AG04449 (cell line): ENCODE data around the gene FAM89B.

Experiments used
- CTCF ChIA-PET: fragments of 350-600 bp; formaldehyde crosslinking; extraction: SDS; loops from one replicate; lab custom pipeline; 2021; ENCODE audit warnings: antibody characterized with exemption; lab: Yijun Ruan, JAX
- POLR2A ChIA-PET: fragments of 400-600, 350-600 bp; formaldehyde crosslinking; extraction: SDS; loops from one replicate; lab custom pipeline; 2020; ENCODE audit warnings: antibody characterized with exemption, inconsistent platforms; lab: Yijun Ruan, JAX
- DNase-seq: peaks from one replicate; pipeline ENCODE4 v3.0.0-alpha.2; 2010; ENCODE audit warnings: low read depth, low spot score
- H3K4me3 ChIP-seq: 2 replicates; pipeline ENCODE4 v1.5.1; 2011; ENCODE audit warnings: low read depth, mild to moderate bottlenecking, control low read depth, low read length
- CTCF ChIP-seq: IDR thresholded peaks from one replicate; pipeline ENCODE4 v1.5.1; 2011; ENCODE audit warnings: mild to moderate bottlenecking, moderate library complexity, low read length, control low read depth, inconsistent platforms; ENCODE audit not compliant: insufficient read depth; ENCODE audit errors: missing control alignments

Gene FAM89B

GRCh38 chr11:65532388-65533064 lies 39.8 kb upstream of the FAM89B start:
- POLR2A ChIA-PET = no interaction called here
- DNase-seq = no peak
- CTCF ChIA-PET = interaction anchor here (1.2 to 5.6 kb wide), 2 partner anchors 9 to 16 kb away, joined by 3 to 65 read pairs; no protein-coding TSS in a partner anchor
- TF ChIP-seq CTCF = no peak
- H3K4me3 ChIP-seq = no peak overlapping the region

- no peak overlapping the region for H3K4me3 ChIP-seq
- ChIA-PET CTCF (no interaction called here), POLR2A (interaction anchor here (1.9 kb wide), 1 partner anchor 10 kb away, joined by 6 read pairs; the partner anchor contains the start of gene SCYL1)
- no peak for DNase-seq
- no peak for TF ChIP-seq CTCF
Observed at GRCh38 chr11:65535102-65535501, 37.2 kb upstream of the FAM89B start.

DNA sequence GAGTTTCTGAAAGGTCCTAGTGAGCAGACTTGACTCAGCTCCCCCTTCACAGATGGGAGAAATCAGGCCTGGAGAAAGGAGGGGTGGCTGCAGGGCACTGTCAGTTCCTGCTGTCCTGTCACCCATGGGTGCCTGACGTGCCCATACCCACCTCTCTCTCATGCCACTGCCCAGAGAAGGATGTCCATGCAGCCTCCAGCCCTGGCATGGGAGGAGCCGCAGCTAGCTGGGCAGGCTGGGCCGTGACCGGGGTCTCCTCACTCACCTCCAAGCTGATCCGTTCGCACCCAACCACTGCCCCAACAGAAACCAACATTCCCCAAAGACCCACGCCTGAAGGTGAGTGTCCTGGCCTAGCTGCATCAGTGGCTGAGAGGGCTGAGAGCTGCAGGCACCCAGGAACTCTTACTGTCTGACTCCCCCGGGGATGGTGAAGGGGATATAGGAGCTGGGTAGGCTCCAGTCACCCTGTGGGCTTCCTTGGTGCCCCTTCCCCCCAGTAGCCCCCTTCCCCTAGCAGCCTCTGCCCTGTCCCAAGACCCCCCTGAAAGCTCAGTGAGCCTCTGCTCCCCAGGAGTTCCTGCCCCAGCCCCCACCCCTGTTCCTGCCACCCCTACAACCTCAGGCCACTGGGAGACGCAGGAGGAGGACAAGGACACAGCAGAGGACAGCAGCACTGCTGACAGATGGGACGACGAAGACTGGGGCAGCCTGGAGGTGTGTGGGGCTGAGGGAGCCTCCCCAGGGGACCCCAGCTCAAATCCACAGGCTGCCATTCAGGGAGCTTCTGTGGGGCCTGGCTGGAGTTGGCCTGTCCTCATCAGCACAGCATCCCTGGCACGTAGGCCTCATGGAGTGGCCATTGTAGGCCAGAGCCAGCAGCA lies 35.7 kb upstream of the FAM89B start:
- H3K4me3 ChIP-seq = no peak overlapping the region
- no peak for DNase-seq
- ChIA-PET CTCF (interaction anchor here (0.9 to 10.0 kb wide), 4 partner anchors 11 to 55 kb away, joined by 3 to 182 read pairs (median 4); partner anchors contain the start of genes FAM89B and KCNK7), POLR2A (interaction anchor here (0.6 to 1.9 kb wide), 5 partner anchors 12 to 97 kb away, joined by 3 to 6 read pairs (median 4); partner anchors contain the start of genes SCYL1 and ZNRD2)
- TF ChIP-seq CTCF = no peak

- DNase-seq = no peak
- H3K4me3 ChIP-seq = no peak overlapping the region
- POLR2A ChIA-PET = interaction anchor here (0.6 to 1.8 kb wide), 3 partner anchors 22 to 97 kb away, joined by 4 to 5 read pairs (median 4); partner anchors contain the start of gene ZNRD2
- CTCF ChIA-PET = interaction anchor here (0.9 to 10.0 kb wide), 3 partner anchors 18 to 54 kb away, joined by 3 to 182 read pairs (median 5); partner anchors contain the start of genes FAM89B and KCNK7
- no peak for TF ChIP-seq CTCF
Observed at GRCh38 chr11:65537296-65537597, 35.1 kb upstream of the FAM89B start.

- no peak overlapping the region for H3K4me3 ChIP-seq
- CTCF ChIA-PET = interaction anchor here (1.4 to 10.0 kb wide), 3 partner anchors 28 to 54 kb away, joined by 5 to 207 read pairs (median 182); partner anchors contain the start of genes FAM89B, KCNK7, LTBP3 and ZNRD2
- no peak for TF ChIP-seq CTCF
- no peak for DNase-seq
- POLR2A ChIA-PET = interaction anchor here (0.9 to 2.2 kb wide), 4 partner anchors 8 to 100 kb away, joined by 4 to 5 read pairs (median 5); partner anchors contain the start of genes SIPA1 and ZNRD2
Observed at GRCh38 chr11:65537620-65538231, 34.6 kb upstream of the FAM89B start.
